ENCODE measurements around the gene BLTP1.

The BLTP1 gene

DNA sequence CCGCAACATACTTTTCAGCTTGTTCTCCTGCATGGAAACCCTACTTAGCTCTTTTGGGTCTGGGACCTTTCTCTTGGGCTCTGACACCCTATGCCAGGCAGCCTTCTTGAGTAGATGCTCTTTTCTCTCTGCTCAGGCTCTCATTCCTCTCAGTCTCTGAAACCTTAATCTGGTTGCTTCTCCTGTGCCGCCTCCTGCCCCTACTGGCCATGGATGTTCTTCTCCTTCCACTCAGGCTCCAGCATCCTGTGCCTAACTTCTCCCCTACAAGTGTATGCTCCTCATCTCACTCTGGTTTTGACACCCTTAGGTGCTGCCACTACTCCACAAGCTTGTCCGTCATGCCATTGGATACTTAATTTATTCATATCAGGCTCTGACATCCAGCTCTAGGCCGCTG lies 15.2 kb downstream of the BLTP1 start:
- no peak for DNase-seq (ENCODE audit: low read depth)

DNA sequence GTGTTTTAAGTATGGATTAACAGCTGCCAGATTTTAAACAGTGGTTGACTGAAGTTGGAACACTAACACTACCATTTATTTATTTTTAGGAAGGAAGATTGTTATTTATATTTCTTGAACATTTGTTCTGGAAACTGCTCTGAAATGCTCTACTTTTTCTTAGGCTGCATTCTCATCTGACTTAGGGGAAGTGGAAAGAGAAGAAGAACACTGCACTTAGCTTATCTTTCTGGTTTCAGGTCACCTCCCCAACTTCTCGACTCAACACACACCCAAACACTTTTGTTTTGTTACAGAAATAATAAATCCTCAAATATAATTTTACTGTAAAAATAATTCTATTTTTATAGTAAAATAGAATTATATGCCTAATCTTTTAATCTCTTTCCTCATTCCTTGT lies 18.6 kb downstream of the BLTP1 start:
- no peak for DNase-seq (ENCODE audit: low read depth)

GRCh38 chr4:122171323-122171722 lies 19.2 kb downstream of the BLTP1 start:
- DNase-seq (ENCODE audit: low read depth), result no peak

DNA sequence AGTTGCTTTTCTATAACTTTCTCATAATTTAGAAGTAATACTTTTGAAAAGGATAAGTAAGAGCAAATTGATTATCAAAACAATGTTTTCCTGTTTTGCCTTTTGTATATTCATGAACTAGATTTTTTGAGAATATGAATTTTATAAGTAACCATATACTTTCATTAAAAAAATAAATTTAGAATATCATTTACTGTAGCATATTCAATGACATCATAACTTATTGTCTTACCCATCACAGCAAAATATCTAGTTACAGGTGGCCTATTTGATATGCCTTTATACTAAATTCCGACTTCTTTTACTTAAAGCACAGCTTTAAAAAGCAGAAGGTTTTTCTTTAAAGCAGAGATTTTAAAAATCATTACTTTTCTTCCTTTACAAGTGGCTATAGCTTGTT lies 20.1 kb downstream of the BLTP1 start:
- no peak for DNase-seq (ENCODE audit: low read depth)

- DNase-seq (ENCODE audit: low read depth), result no peak
Observed at GRCh38 chr4:122178961-122179360, 26.8 kb downstream of the BLTP1 start.

DNA sequence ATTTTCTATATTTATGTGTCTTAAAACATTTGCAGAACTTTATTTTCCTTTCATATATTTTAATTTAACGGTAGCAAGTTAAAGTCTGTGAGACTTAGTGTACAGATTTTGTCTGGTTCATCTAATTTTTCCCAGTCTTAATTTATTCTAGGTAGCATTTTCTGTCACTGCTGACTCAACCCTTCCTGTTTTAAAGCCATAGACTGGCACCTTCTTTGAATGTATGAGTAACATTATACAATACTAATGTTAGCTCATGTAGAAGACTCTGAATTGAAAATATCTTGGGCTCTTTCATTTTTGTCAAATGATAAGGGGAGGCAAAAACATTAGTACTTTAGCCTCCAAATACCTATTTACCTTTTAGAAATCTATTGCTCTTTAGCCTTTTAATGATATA lies 43.6 kb downstream of the BLTP1 start:
- no peak for DNase-seq (ENCODE audit: low read depth)

Data from stromal cell of bone marrow (primary cell).